AG09309 (cell line): ENCODE data around the gene STRBP.

Source experiments
- DNase-seq: peaks from one replicate; pipeline ENCODE4 v3.0.0-alpha.2; 2010; ENCODE audit warnings: low read depth
- H3K4me3 ChIP-seq: 2 replicates; pipeline ENCODE4 v1.5.1; 2011; ENCODE audit warnings: mild to moderate bottlenecking, low read depth, low read length, moderate library complexity; ENCODE audit not compliant: control insufficient read depth
- CTCF ChIP-seq: IDR thresholded peaks from 2 replicates; pipeline ENCODE4 v1.5.1; 2011; ENCODE audit warnings: mild to moderate bottlenecking, low read depth, low read length, inconsistent platforms; ENCODE audit not compliant: insufficient read depth, control insufficient read depth; ENCODE audit errors: missing control alignments

STRBP gene

GRCh38 chr9:123261006-123261677, 7.2 kb downstream of the STRBP start:
- no peak for DNase-seq
- H3K4me3 ChIP-seq: no peak overlapping the region
- TF ChIP-seq CTCF: no peak

- TF ChIP-seq CTCF: no peak
- H3K4me3 ChIP-seq: no peak overlapping the region
- DNase-seq: no peak
These were observed 8.0 kb downstream of the STRBP start for GRCh38 chr9:123260340-123260739.

- no peak for TF ChIP-seq CTCF
- H3K4me3 ChIP-seq: no peak overlapping the region
- no peak for DNase-seq
These were observed 11.1 kb downstream of the STRBP start for GRCh38 chr9:123257276-123257675.

GRCh38 chr9:123255718-123256117, 12.7 kb downstream of the STRBP start:
- no peak overlapping the region for H3K4me3 ChIP-seq
- TF ChIP-seq CTCF: no peak
- no peak for DNase-seq

GRCh38 chr9:123253204-123253603, 15.2 kb downstream of the STRBP start:
- no peak for DNase-seq
- TF ChIP-seq CTCF: no peak
- no peak overlapping the region for H3K4me3 ChIP-seq

- H3K4me3 ChIP-seq: no peak overlapping the region
- no peak for TF ChIP-seq CTCF
- no peak for DNase-seq
These were observed 16.6 kb downstream of the STRBP start for GRCh38 chr9:123251741-123252140.

- TF ChIP-seq CTCF: no peak
- DNase-seq: no peak
- no peak overlapping the region for H3K4me3 ChIP-seq
These were observed 17.1 kb downstream of the STRBP start for GRCh38 chr9:123251324-123251723.
